Islet precursor cell (in vitro differentiated cells): Measurements from ENCODE around the gene CABP7.

Source experiments
- DNase-seq: peaks from one replicate; pipeline ENCODE4 v3.0.0-alpha.2; 2018

The CABP7 gene

DNA sequence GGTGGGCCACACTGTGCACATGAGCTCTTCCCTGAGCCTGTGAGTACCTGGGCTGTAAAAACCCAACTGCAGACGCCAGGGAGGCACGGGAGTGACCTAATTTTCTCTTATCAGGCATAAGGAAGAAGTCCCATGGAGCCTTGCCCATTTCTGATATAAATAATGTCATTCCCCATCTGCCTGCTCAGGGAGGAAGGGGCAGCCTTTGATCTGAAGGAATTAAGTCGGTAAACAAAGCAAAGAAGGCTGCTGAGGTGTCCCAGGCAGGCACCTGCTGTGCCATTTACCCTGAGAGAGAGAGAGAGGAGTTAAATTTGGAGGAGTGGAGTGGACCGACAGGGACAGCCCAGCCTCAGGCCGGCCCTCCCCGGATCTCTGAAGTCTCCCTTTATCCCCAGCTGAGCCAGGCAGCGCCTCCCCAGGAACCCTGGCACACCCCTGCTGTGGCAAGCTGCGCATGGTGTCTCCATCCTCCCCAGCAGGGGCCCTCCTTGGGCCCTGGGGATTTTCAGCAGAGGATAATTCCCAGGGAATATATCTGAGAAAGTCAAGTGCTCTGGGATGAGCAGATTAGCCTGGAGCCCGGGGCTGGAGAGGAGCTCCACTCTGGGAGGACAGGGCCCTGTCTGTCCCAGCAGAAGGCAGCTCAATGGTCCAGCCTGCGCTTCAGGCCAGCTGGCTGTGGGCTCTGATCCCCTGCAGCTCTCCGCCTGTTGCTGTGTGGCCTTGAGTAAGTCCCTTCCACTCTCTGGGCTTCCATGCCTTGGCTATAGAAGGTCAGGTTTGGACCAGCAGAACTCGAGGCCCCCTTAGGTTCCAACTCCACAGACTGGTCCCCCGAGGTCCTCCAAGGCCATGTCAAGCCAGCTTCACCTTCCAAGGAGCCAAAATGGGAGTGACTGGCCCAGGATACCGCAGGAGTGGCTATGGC lies 17.5 kb upstream of the CABP7 start:
- no peak for DNase-seq

DNA sequence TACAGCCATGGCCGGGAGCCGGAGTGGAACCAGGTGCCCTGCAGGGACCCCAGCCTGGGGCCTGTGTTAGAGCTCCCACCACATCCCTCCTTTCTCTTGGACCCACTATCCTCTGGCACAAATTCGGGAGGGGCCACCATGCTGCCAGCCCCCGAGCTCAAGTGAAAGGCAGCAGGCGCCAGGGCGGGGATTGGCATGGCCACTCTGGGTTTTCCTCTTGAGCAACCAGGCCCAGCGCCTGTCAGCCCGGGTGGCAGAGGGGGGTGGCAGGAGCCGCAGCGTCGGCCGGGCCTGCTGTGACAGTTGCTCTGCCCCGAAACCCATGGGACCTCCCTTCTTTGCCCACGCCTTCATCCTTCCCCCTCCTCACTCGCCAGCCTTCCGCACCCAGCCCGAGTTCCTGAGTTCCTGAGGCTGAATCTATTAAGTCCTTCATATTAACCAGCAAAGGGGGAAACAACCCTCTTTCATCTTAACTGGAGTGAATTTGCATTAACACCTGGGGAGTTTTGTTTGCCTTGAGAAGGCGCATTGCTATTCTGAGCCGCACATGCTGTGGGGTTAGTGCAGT lies 16.8 kb upstream of the CABP7 start:
- DNase-seq = no peak

DNA sequence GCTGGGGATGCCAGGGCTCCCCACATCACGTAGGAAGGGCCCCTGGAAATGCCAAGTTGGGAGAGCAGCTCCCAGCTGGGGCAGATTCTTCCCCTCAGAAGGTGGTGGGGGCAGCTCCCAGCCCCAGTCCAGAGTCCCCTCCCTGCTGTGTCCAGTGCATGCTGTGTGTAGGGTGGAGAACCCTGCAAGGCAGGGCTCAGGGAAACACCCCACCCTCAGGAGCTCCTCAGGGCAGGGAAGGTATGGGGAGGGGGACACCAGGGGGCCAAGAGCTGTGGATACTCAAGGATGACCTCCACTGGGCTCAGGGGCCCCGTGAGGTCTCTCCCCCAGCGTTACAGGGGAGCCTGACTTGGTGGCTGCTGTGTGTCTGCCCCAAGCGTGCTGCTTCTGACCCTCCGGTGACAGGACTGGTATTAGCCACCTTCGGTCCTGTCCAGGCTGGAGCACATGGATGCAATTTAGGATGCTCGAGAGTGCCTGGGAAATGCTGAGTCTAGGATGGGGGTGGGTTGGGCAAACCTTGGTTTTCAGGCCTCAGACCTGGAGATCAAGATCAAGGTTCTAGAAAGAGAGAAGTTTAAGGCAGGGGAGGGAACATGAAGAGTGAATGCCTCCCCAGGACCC lies 16.1 kb upstream of the CABP7 start:
- no peak for DNase-seq

DNA sequence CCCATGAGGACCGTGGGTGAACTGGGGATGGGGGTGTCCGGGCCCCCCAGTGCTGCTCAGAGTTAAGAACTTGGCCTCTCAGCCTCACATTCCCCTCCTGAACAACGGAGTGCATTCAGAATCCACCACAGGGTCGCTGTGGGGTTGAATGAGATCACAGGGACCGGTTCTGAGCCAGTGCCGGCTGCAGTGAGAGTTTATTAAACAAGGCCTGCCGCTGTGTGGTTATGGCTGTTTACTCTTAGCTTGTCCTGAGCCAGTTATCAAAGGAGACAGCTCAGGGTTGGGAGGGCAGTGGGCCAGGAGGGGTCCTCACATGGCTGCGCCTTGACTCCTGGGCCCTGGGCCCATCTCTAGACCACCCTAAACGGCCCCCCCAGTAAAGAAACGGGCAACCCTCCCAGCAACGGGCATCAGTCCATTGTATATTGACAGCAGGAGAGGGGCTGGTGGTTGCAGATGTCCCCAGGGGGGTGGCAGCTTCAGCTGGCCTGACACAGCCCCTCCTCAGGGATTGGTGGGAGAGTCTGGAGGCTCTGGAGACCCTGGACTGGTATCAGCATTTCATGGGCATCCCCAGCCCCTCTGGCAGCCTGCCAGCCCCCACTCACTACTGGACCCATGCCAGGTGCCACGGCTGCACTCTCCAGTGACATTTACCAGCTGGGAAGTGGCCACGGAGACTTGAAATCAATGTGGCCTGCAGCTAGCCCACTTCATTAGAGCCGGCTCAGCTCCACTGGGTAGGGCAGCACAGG lies 15.1 kb upstream of the CABP7 start:
- DNase-seq = no peak

DNA sequence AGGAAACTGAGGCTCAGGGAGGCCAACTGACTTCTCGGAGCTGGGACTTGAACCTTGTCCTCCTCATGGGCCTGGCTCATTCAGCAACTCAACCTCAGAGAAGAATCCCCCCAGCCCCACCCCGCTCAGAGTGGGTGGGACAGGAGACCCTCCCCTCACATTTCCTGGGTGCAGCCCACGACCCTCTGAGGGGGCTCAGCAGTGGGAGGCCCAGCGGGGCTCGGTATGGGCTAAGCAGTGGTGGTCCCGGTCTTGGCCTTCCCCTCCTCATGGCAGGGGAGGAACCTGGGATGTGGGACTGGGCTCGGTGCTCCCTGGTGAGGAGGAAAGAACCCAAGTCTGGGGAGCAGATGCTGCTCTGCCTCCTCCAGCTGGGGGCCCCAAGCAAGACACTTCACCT lies 14.2 kb upstream of the CABP7 start:
- no peak for DNase-seq

DNA sequence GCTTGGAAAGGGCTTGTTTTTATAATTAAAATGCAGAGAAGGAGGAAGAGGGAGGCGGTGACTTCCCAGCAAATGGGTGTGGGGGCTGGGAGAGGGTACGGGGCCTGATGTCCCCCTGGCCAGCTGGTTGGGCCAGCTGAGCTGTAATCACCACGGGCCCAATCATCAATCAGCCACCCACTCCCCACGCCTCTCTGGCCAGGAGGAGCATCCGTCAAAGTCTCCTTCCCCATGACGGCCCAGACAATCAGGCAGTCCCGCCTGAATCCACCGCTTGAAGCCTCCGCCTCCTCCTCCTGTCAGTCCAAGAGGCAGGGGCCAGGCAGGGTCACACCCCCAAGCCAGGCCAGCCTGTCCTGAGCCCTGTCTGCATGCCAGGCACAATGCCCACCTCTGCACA lies 13.3 kb upstream of the CABP7 start:
- peak; percentile 76 for DNase-seq

DNA sequence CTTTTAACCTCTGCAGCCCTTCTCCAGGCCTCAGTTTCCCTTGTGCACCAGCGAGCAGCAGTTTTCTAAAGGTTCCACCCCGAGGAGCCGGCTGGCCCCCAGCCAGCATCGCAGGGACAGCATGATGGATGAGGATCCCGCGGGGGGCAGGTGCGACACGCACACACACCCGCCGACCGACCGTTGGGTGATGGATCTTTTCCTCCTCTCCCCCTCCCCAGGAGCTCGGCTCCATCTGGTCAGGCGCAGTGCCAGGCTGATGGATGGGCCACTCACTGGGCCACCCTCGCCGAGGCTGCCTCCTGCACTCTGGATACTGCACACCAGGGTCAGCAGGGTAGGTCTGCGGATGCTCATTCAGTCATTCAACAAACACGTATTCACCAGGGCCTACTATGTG lies 12.8 kb upstream of the CABP7 start:
- no peak for DNase-seq

DNA sequence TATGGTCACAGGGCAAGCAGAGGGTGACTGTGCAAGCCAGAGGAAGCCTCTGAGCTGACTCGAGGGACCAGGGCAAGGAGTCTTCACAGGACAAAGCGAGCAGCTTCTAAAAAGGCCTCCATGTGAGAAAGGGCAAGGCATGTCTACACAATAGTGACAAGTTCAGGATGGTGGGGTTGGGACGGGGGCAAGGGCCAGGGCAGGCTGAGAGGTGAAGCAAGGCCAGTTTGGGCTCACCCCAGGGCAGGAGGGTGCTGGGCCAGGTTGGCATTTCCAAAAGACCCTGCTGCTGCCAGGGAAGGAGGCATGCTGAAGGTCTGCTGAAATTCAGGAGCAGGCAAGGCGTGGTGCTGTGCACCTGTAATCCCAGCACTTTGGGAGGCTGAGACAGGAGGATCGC lies 12.3 kb upstream of the CABP7 start:
- no peak for DNase-seq

DNA sequence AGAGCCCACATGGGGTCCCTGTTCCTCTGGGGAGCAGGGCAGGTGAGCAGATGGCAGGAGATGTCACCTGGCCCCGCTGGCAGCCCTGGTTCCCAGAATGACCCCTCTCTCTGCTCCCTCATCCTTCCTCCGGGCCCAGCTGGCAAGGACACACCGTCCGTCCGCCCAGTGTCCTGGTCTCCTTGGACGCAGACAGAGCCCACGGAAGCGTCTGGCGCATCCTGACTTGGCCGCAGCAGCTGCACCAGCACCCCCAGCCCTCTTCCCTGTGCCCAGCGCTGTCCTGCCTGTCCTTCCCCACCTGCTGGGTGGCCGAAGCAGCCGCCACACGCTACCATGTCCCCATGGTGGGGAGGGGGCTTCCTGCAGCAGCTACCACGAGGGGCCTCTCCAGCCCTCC lies 9.6 kb upstream of the CABP7 start:
- DNase-seq = no peak

DNA sequence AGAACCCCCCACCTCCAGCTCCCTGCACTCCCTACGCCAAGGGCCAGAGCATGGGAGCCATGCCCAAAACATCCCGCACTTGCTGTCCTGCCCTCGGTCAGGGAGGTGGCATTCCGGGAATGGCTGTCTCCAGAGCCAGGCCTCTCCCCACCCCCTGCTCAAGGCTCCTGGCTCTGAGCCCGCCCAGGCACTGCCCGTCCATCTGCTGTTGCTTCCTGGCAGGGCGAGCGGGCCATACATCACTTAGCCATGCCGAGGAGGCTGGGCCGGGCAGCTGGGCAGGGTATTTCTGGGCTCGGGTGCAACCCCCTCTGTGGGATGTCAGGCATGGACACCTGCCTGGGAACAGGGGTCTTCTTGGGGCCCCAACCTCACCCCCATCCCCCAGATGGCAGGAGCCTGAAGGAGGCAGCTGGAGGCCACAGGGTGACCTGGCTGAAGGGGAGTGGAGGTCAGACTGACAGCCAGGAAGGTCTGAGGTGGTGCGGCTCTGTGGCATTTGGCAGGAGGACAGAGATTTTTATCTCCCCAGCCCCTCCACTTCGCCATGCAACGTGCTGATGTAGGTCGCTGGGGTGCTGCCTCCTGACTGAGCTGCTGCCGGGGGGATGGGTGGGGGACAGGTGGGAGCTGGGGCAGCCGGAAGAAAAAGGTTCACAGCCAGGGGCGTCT lies 8.7 kb upstream of the CABP7 start:
- no peak for DNase-seq

DNA sequence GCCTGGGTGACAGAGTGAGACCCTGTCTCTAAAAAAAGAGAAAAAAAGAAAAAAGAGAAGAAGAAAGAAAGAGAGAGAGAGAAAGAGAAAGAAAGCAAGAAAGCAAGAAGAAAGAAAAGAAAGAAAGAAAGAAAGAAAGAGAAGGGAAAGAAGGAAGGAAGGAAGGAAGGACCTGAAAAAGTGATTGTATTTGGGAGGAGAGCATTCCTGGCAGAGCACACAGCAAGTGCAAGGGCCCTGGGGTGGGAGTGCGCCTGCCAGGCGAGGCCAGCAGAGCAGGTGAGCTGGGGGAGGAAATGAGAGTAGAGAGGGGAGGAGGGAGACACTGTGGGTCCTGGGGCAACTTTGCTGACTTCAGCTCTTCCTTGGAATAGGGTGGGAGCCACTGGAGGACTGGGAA lies 7.7 kb upstream of the CABP7 start:
- no peak for DNase-seq

DNA sequence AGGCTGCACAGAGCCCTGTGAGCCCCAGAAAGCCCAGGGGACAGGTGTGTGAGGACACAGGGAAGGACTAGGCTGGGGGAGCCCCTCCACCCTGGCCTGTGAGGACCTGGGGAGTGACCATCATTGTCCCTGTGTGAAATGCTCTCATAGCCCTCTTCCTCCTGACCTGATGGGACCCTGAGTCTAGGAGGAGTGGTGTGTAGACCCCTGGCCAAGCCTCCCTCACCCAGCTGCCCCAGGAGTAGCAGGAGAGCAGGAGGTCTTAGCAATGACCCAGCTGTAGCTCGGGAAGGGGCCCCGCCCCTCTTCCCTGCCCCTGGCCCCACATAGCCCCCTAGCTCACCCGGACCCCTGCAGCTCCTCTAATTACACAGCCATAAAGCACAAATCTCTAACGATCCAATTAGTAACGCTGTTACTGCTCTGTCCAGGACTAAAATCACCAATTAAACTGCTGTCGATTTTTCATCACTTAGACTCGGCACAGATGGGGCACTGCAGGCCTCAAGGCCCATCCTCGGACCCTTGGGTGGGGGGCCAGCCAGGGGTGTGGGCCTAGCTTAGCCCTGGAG lies 6.6 kb upstream of the CABP7 start:
- DNase-seq = no peak

DNA sequence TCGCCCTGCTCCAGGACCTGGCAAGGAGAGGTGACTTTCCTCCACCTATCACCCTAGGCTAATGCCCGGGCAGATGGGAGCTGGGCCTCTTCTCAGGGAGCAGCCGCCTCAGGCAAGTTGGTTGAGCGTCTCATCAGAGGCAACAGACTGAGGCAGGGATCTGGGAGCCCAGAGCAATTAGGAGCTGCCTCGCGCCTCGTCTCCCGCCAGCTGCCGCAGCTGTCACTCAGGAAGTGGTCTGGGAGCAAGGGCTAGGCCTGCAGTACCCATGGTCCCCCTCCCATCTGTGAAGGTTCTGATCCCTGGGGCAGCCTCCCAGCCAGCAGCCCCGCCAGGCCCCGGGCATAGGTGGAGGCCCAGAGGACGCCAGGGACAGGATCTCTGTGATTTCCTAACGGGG lies 4.6 kb upstream of the CABP7 start:
- no peak for DNase-seq

DNA sequence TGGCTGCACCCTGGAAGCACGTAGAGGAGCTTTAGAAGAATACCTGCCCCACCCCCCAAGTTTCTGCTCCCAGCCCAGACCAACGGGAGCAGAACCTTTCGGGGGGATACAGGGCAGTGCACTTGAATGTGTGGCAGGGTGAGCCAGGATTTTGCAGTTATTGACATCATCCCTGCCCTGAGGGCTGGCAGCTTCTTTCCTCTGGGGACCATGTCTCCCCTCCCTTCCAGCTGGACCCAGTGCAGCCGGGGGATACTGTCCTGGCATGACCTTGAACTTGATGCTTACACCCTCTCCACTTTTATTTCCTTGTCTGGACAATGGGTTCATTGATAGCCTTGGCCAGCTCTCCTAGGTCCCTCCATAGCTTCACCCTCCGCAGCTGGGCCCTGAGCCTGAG lies 4.1 kb upstream of the CABP7 start:
- DNase-seq = no peak

DNA sequence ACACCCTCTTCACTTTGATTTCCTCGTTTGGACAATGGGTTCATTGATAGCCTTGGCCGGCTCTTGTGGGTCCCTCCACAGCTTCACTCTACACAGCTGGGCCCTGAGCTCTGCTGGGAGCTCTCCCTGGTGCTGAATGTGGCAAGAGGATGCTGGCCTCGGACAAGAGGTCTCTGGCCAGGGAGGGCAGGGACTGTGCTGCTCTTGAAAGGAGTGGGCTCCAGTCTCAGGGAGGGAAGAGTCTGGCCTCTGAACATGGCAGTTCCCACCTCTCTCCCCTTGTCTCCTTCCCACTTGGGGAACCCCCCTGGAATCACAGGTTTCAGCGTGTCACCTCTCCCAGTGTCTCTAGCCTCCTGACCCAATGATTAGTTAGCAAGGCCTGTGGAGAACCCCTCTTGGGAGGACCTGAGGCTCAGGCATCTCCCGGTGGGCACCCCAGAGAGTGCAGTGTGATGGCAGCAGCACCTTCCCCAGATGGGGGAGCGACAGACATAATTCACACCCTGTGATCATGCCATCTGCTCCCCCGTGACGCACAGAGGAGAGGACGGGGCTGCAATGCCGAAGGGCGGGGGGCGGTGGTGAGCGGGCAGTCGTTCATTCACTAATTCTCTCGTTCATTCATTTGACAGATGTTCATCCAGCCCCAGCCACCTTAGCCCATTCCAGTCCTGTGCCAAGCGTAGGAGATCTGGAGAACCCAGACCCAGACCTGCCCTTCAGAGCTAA lies 2.8 kb upstream of the CABP7 start:
- peak; percentile 93 for DNase-seq

DNA sequence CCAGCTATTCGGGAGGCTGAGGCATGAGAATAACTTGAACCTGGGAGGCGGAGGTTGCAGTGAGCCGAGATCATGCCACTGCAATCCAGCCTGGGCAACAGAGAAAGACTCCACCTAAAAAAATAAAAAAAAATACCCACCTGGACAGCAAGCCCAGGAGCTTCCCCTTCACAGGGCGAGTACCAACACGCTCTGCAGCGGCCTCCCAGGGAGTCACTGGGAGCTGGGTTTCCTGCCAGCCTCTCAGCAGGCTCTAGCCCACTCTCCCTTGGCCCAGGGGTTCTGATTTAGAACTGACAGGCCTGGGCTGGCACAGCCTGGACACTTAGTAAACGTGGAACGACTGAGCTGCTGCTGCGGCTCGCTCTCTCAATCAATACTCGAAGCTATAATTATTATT lies 2.0 kb upstream of the CABP7 start:
- DNase-seq = no peak

DNA sequence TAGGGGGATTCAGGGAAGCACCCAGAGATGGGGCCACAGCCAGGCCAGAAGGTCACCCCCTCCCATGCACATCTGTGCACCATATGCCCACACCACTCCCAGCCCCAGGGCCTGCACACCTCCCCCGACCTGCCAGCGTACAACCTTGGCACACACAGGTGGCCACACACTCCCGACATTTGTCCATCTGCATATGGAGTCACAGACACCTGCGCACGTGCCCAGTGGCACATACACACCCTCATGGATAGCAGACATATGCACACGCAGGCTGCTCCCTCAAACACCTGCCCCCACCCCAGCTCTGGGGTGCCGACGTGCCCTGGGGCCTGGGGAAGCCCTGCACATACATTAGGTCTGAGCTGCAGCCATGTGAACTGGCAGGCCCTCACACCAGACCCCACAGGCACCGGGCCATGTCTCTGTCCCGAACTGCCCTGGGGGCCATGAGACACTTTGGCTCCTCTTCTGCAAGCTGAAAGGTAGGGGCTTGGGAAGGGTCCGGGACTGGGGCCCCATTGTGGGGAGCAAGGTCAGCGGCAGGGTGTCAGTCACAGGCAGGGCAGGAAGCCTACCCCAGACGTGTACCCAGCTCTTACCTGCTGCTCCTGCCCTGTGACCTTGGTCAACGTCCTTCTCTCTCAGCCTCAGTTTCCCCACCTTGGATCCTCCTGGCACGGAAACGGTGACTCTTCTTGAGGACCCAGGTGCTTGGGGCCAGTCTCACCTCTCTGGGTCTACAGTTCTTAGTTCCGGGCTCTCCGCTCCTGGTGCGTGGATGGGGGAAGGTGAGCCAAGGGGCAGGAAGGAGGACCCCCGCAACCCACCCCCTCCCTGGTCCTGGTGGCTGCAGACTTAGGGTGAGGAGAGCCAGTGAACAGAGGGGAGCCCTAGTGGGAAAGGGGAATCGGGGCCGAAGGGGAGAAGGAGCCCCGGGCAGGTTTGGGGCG lies 579 bp upstream of the CABP7 start:
- no peak for DNase-seq

DNA sequence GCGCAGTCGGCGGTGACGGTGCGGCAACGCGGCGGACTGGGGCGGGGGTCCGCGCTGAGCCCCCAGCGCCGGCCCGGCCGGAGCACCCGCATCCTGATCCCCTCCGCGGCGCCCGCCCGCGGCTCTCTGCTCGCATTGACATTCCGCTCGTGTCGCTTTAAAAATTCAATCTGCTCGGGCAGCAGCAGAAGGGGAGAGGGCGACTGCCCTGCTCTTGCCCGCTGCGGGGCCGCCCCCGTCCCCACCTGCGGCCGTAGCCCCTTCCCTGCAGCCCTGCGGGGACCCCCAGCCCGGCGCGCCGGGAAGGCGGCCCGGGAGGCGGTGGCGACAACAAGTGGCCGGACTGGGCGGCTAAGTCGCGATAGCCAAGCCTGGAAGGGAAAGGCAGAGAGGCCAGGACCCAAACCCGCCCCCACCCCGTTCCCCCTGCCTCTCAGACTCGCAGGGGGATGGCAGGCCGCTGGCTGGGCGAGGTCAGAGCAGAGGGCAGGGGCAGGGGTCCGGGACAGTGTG lies 1.1 kb downstream of the CABP7 start:
- no peak for DNase-seq

DNA sequence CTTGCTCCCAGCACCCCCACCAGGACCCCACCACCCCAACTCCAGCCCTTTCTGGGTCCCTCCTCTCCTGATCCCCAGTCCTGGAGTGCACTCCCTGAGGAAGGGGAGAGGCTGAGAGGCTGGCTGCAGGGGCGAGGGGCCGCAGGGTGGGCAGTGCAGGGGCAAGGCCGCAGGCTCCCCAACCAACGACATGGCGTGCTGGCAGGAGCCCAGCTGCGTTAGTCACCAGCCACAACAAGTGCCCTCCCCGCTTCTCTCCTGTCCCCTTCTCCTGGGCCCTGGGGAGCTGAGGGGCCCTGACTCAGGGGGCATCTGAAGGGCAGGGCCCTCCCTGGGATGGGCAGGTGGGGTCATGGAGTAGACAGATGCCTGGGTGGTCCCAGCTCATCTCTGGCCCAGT lies 2.3 kb downstream of the CABP7 start:
- DNase-seq = no peak

DNA sequence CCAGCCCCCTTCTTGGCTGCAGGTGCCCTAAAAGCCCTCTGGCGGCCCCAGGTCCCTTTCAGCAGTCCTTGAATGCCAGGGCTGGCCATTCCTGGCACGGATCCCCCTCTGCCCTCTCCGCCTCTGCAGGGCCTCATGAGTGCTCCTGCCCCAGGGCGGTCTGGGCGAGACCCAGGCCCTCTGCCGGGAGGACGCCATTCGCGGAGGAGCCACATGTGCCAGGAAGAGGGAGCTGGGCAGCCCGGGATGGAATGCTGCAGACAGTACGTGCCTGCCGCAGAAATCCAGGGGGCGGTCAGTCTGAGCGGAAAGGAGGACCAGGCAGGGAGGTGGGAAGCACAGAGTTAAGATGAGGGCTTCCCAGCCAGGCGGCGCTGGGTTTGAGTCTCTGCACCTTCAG lies 2.8 kb downstream of the CABP7 start:
- DNase-seq = no peak
